ENCODE results near the gene ZNF354C. TPM values are rescaled to one million over a fixed set of nuclear protein-coding genes. Genes with fewer than 3 reads are reported as not detected.

The ZNF354C gene
- total and polyA plus RNA-seq, 12 donors, result 1.1 to 5.5 (median 4.1) TPM

DNA sequence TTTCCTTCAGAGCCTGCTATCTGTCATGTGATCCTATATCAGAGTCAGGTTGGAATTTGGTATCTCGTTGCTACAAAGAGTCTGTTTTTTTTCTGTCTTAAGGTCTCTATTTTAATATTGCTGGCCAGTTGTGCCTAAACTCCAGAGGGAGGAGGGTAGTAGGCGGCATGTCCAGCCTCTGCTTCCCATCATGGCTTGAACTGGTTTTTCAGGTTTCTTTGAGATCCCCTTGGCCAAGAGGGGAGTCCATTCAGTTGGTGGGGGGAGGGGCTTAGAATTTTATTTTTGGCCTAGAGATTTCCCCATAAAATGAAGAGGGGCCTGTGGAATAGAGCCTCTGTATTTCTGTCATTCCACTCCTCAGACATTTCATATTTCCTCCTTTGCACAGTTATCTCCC lies 15.4 kb upstream of the ZNF354C start:
- Histone ChIP-seq H3K27me3 (no peaks in the 10 kb centered on the region), H3K27ac (no peak overlapping the region), H3K4me3 (no peak overlapping the region), H3K36me3 (no peaks in the 10 kb centered on the region), H3K9me3 (peaks cover 0 to 85% (median 9%) of the 10 kb centered on the region in 11 donors), H3K4me1 (no peaks in the 10 kb centered on the region)
- no peak for DNase-seq
- intact Hi-C loops (cut with DNase I), result no loop called here
- TF ChIP-seq, protein P1, sequence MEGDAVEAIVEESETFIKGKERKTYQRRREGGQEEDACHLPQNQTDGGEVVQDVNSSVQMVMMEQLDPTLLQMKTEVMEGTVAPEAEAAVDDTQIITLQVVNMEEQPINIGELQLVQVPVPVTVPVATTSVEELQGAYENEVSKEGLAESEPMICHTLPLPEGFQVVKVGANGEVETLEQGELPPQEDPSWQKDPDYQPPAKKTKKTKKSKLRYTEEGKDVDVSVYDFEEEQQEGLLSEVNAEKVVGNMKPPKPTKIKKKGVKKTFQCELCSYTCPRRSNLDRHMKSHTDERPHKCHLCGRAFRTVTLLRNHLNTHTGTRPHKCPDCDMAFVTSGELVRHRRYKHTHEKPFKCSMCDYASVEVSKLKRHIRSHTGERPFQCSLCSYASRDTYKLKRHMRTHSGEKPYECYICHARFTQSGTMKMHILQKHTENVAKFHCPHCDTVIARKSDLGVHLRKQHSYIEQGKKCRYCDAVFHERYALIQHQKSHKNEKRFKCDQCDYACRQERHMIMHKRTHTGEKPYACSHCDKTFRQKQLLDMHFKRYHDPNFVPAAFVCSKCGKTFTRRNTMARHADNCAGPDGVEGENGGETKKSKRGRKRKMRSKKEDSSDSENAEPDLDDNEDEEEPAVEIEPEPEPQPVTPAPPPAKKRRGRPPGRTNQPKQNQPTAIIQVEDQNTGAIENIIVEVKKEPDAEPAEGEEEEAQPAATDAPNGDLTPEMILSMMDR (IDR thresholded peaks at IDR 0.05), result no peak
- WGBS, 2 donors, result 70 to 75% methylated on average over 2 of the region's 2 CpGs
- ATAC-seq, result no peak

DNA sequence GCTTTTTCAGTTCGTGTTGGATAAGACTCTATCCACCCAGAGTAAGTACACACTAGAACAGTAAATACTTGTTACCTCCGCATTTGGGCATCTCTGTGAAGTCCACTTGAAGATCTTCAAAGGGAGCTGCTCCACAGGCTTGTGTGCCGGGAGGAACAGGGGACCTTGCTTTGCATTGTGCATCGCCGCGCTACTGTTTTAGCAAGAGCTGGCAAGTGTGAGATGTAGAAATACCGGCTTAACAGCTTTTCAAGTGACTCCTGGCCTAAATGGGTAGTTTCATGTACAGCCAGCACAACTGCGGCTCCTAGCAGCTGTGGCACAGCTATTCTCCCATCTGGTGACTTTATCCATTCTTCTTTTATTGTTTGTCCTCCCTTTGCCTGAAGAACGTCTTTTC lies 8.4 kb upstream of the ZNF354C start:
- H3K4me1 ChIP-seq, result no peaks in the 10 kb centered on the region
- ATAC-seq, result no peak
- TF ChIP-seq, protein P1 (IDR thresholded peaks at IDR 0.05), result no peak
- 89 to 90% methylated on average over 9 of the region's 9 CpGs for WGBS, 2 donors
- H3K4me3 ChIP-seq, result no peak overlapping the region
- H3K9me3 ChIP-seq, result peaks cover 0 to 39% (median 3%) of the 10 kb centered on the region in 11 donors
- DNase-seq, result no peak
- no peaks in the 10 kb centered on the region for H3K36me3 ChIP-seq
- intact Hi-C loops (cut with DNase I), result loop anchor here in 1 of 10 donors (10.0 kb wide), 1 partner anchor 317 kb away; the partner anchor contains the start of gene ZNF354A
- no peak overlapping the region for H3K27ac ChIP-seq
- H3K27me3 ChIP-seq, result peaks cover 0 to 3% (median 0%) of the 10 kb centered on the region in 7 donors

DNA sequence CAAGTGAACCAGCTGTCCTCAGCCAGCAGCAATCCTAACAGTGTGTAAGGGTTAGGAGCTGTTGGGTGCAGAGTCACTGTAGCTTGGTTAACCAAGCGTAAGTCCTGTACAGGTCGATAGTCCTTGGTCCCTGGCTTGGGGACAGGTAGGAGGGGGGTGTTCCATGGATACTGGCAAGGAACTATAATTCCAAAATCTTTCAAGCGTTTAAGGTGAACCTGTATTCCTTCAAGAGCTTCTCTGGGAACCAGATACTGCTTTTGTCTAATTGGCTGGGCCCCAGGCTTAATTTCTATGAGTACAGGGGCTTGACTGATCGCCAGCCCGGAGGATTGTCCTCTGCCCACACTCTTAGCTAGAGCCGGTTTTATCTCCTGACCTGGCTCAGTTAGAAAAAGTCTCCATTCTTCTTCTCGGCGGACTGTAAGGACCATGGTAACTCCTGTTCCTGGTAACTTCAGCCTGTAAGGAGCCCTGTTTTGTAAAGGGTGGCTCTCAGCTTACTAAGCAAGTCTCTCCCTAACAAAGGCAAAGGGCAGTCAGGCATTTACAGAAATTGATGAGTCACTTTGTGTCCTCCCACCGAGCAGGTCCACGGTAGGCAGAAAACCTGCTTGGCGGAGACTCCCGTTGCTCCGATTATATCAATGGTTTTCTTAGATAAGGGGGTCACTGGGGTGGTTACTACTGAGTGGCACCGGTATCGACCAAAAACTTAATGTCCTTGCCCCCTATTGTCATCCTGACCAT lies 6.0 kb upstream of the ZNF354C start:
- TF ChIP-seq, protein P1 (IDR thresholded peaks at IDR 0.05), result no peak
- DNase-seq, result no peak
- no peak for ATAC-seq
- Histone ChIP-seq H3K9me3 (peaks cover 0 to 20% (median 0%) of the 10 kb centered on the region in 11 donors), H3K4me1 (no peaks in the 10 kb centered on the region), H3K36me3 (no peaks in the 10 kb centered on the region), H3K27me3 (peaks cover 0 to 3% (median 0%) of the 10 kb centered on the region in 7 donors), H3K4me3 (no peak overlapping the region), H3K27ac (no peak overlapping the region)
- 86 to 88% methylated on average over 15 of the region's 15 CpGs for WGBS, 2 donors
- intact Hi-C loops (cut with DNase I), result loop anchor here in 1 of 10 donors (10.0 kb wide), 1 partner anchor 319 kb away; the partner anchor contains the start of gene ZNF354A

DNA sequence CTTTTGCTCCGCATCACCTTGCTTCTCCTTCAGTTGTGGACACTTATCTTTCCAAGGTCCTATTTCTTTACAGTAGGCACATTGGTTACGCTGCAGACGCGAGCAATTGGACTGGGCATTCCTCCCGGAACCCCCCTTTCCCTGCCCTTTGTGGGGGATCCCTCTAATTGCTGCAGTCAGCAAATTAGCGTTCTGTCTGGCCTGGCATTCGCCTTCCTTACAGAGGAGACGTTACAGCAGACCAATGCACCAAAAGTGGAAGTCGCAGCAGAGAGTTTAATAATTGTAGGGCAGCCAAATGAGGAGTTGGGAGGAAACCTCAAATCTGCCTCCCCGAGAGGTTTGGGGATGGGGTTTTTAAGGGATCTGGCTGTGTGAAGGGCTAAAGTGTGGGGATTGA lies 5.3 kb upstream of the ZNF354C start:
- intact Hi-C loops (cut with DNase I), result loop anchor here in 1 of 10 donors (10.0 kb wide), 1 partner anchor 320 kb away; the partner anchor contains the start of gene ZNF354A
- TF ChIP-seq, protein P1 (IDR thresholded peaks at IDR 0.05), result no peak
- no peak overlapping the region for H3K4me3 ChIP-seq
- ATAC-seq (no peak), DNase-seq (no peak)
- H3K27ac ChIP-seq, result no peak overlapping the region
- no peaks in the 10 kb centered on the region for H3K36me3 ChIP-seq
- 89 to 92% methylated on average over 10 of the region's 10 CpGs for WGBS, 2 donors
- peaks cover 0 to 3% (median 0%) of the 10 kb centered on the region in 7 donors for H3K27me3 ChIP-seq
- peaks cover 0 to 4% (median 0%) of the 10 kb centered on the region in 9 donors for H3K4me1 ChIP-seq
- H3K9me3 ChIP-seq, result peaks cover 0 to 18% (median 0%) of the 10 kb centered on the region in 11 donors
